AG20443 (cell line): Measurements from ENCODE around the gene SLCO2A1.
"Not testable (repeated sequence)": the region's sequence is repeated elsewhere in the genome, so short reads cannot be mapped to it uniquely, and the experiment has no call there.

Experiments
- DNase-seq: peaks from one replicate; pipeline ENCODE4 v3.0.0; 2012; ENCODE audit warnings: low spot score, mixed read lengths

Gene SLCO2A1

GRCh38 chr3:134029734-134030378, at the start of gene SLCO2A1:
Gene SLCO2A1, minus strand, starts transcription at chr3:134029925. Its CDS starts 123 bp downstream, at chr3:134029802.
- peak; percentile 74 for DNase-seq

GRCh38 chr3:134079111-134079547, 49.4 kb upstream of the SLCO2A1 start:
- peak; percentile 47 for DNase-seq

- DNase-seq: peak; percentile 76
These were observed 48.6 kb upstream of the SLCO2A1 start for GRCh38 chr3:134078169-134078831.

GRCh38 chr3:134077649-134078161, 48.0 kb upstream of the SLCO2A1 start:
- DNase-seq: no peak

GRCh38 chr3:134076851-134077250, 47.1 kb upstream of the SLCO2A1 start:
- DNase-seq: no peak

- DNase-seq: no peak
These were observed 46.1 kb upstream of the SLCO2A1 start for GRCh38 chr3:134075846-134076245.

- no peak for DNase-seq
These were observed 45.8 kb upstream of the SLCO2A1 start for GRCh38 chr3:134075568-134075825.

- no peak for DNase-seq
These were observed 45.3 kb upstream of the SLCO2A1 start for GRCh38 chr3:134074790-134075567.

GRCh38 chr3:134074001-134074789, 44.5 kb upstream of the SLCO2A1 start:
- no peak for DNase-seq

- DNase-seq: no peak
These were observed 43.8 kb upstream of the SLCO2A1 start for GRCh38 chr3:134073583-134073945.

GRCh38 chr3:134072881-134073582, 43.3 kb upstream of the SLCO2A1 start:
- no peak for DNase-seq

GRCh38 chr3:134070281-134070680, 40.6 kb upstream of the SLCO2A1 start:
- DNase-seq: not testable (repeated sequence)

- DNase-seq: no peak
These were observed 38.7 kb upstream of the SLCO2A1 start for GRCh38 chr3:134068429-134068828.

GRCh38 chr3:134067531-134068161, 37.9 kb upstream of the SLCO2A1 start:
- no peak for DNase-seq

GRCh38 chr3:134066651-134067530, 37.2 kb upstream of the SLCO2A1 start:
- no peak for DNase-seq

- no peak for DNase-seq
These were observed 36.4 kb upstream of the SLCO2A1 start for GRCh38 chr3:134066158-134066541.

GRCh38 chr3:134065252-134066157, 35.8 kb upstream of the SLCO2A1 start:
- no peak for DNase-seq

- DNase-seq: no peak
These were observed 34.4 kb upstream of the SLCO2A1 start for GRCh38 chr3:134064081-134064480.

- DNase-seq: no peak
These were observed 31.7 kb upstream of the SLCO2A1 start for GRCh38 chr3:134061401-134061800.
